Neural progenitor cell (in vitro differentiated cells): Measurements from ENCODE around the gene GRIK1.

Experiments
- CTCF ChIP-seq: fragments of 200-600 bp; sonication (generic); IDR thresholded peaks from 2 replicates; pipeline ENCODE4 v1.5.1; 2017; ENCODE audit warnings: antibody characterized with exemption, mild to moderate bottlenecking
- EZH2 ChIP-seq: fragments of 200-600 bp; sonication (generic); IDR thresholded peaks from 2 replicates; pipeline ENCODE4 v1.6.1; 2017; ENCODE audit warnings: antibody characterized with exemption, mild to moderate bottlenecking, moderate library complexity
- EZH2phosphoT487 ChIP-seq: fragments of 200-600 bp; sonication (generic); IDR thresholded peaks from 2 replicates; pipeline ENCODE4 v1.6.1; 2017; ENCODE audit warnings: antibody characterized with exemption

DNA sequence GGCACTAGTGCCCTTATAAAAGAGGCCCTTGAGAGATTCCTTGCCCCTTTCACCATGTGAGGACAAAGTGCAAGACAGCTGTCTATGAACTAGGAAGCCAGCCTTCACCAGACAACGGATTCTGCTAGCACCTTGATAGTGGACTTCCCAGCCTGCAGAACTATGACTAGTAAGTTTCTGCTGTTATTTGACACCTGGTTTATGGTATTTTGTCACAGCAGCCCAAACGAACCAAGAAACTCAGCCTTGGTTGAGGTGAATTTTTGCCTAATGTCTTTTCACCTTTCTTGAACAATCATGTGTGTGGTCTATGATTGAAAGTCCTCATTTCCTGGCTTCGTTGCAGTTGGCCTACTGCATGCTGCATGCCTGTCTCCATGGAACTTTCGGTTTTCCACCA is 302.2 kb downstream of the GRIK1 start:
- TF ChIP-seq CTCF (no peak), EZH2phosphoT487 (no peak), EZH2 (no peak)
